Activated T-helper 2 cell treated with anti-CD3 and anti-CD28 coated beads, Interferon-gamma antibody, Interleukin-2, Interleukin-4, amounts not matched to agents 10 μg/mL and 5 μg/mL and 100 μg/mL, durations not matched to agents 14 hours and 24 hours and 36 hours (primary cell): ENCODE results near the gene RAB26. TPM values are rescaled to one million over a fixed set of nuclear protein-coding genes. Genes with fewer than 3 reads are reported as not detected.
"Not testable (repeated sequence)": the region's sequence is repeated elsewhere in the genome, so short reads cannot be mapped to it uniquely, and the experiment has no call there.

Experiments used
- DNase-seq: peaks from one replicate; pipeline ENCODE4 v3.0.0; 2021; ENCODE audit warnings: low spot score
- H3K27ac Mint-ChIP-seq: one replicate; pipeline ENCODE4 v1.8.0; 2021; ENCODE audit warnings: mixed read lengths
- H3K27me3 Mint-ChIP-seq: one replicate; pipeline ENCODE4 v1.8.0; 2021; ENCODE audit warnings: low read depth, mixed read lengths
- H3K36me3 Mint-ChIP-seq: one replicate; pipeline ENCODE4 v1.8.0; 2021; ENCODE audit warnings: low read depth, mixed read lengths
- H3K4me1 Mint-ChIP-seq: one replicate; pipeline ENCODE4 v1.8.0; 2021; ENCODE audit warnings: low read depth, mixed read lengths
- H3K4me3 Mint-ChIP-seq: one replicate; pipeline ENCODE4 v1.8.0; 2021; ENCODE audit warnings: low read depth, mild to moderate bottlenecking, moderate library complexity, mixed read lengths
- H3K9me3 Mint-ChIP-seq: one replicate; pipeline ENCODE4 v1.8.0; 2021; ENCODE audit warnings: mixed read lengths
- intact Hi-C: fragments of 100-400 bp; cut with micrococcal nuclease; formaldehyde crosslinking; loops from one replicate; pipeline ENCODE4 v1.15.1; 2023
- total RNA-seq: library from RNA; stranded (reverse); gene quantifications from 2 replicates; pipeline ENCODE4 v1.2.3, GENCODE V29; 2022

The RAB26 gene
- total RNA-seq, 1 donor from 2014 or later: 0.59 TPM

DNA sequence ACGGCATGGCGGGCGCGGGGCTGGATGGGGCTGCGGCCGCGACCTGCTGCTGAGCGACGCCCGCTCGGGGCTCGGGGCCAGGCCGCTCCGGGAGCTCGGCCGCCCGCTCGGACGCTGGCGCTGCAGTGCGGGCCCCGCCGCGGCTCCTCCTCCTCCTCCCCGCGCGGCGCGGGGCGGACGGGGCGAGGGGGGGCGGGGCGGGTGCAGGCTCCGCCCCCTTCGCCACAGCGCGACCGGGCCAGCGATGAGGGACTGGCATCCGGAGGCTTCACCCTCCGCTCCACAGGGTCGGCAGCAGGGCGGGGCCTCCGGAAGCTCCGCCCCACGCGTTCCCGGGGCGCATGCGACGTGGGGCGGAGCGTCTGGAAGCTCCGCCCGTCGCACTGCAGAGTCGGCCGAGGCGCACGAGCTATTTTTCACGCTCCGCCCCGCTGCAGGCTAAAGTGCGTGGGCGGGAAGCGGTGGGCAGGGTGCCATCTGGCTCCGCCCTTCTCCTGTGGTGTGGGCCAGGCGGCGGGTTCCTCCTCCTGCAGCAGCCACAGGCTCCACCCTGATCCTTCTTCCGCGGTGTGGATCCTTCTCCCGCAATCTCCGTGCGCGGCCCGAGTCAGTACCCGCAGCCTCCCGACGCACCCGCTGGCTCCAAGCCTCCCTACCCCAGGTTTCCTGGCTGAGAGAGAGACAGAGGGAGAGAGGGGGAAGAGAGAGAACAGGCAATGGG is 12.5 kb upstream of the RAB26 start, which contains the start of gene PKD1:
Gene PKD1, minus strand, starts transcription at position 129 of the 721 bp plus-strand sequence. CDS start 209 bp downstream, outside the sequence.
- H3K27me3 Mint-ChIP-seq, H3K4me1 Mint-ChIP-seq, H3K36me3 Mint-ChIP-seq, intact Hi-C loops, H3K9me3 Mint-ChIP-seq: not testable (repeated sequence)
- DNase-seq: peak; percentile 99
- Mint-ChIP-seq H3K27ac (peak within 1 kb of the TSS; percentile 80), H3K4me3 (peak within 1 kb of the TSS; percentile 85)

DNA sequence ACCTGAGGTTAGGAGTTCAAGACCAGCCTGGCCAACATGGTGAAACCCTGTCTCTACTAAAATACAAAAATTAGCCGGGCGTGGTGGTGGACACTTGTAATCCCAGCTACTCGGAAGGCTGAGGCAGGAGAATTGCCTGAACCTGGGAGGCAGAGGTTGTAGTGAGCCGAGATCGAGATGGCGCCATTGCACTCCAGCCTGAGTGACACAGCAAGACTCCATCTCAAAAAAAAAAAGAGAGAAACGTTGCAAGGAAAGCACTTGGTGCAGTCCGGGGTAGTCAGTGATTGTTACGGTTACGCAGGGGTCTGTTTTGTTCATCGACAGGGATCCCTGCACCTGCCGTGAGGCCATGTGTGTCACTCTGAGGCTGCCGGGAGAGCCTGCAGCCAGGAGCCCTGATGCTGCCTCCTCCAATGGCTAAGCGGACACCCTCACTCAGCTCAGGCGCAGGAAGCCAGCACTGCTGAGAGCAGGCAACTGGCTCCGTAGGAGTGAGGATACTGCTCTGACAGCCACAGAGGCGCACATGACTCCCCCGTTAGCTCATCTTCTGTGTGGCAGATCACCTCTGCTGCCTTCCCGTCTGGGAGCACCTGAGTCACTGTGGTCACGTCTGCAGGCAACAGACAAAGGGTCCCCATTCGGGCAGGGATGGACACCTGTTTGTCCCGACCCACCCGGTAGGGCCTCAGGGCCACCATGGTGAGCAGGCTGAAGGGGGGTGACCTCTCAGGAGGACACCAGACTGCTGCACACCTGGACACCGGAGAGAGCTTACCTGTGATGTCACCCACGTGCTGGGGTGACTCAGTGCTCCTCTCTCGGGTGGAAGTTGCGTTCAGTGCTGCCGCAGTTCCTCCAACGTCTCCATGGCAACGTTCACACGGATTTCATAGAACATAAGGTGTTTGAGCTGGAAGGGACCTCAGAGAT is 5.2 kb upstream of the RAB26 start:
- Mint-ChIP-seq H3K36me3 (no peaks in the 10 kb centered on the region), H3K27ac (no peak overlapping the region), H3K27me3 (peaks cover 3% of the 10 kb centered on the region), H3K4me3 (no peak overlapping the region), H3K4me1 (peaks cover 4% of the 10 kb centered on the region), H3K9me3 (no peaks in the 10 kb centered on the region)
- DNase-seq: no peak
- intact Hi-C loops: loop anchor here (5.0 kb wide), 2 partner anchors 201 to 281 kb away; partner anchors contain the start of gene MSRB1

DNA sequence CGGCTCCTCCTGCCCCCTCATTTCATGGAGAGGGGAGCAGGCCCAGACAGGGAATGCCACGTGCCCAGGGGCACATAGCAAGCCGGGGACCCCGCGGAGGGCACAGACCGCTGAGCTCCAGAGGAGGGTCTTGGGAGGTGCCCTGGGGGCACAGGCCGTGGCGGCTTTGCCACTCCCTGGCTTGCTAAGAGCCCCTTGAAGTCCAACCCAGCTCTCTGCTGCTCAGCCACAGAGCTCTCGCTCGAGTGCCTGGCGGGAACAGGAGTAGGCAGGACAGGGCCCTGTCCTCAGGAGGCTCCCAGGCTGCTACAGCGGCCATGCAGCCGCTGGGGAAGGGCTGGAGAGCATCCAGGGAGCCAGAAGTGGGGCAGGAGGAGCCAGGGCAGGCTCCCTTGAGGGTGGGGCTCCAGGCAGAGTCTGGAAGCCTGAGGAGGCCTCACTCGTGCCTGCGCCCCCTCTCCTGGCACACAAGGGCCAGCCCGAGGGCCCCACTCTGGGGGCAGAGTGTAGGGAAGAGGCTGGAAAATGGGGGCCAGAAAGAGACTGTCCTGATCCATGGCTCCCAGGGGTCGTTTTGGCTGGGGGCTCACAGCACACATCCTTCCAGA is 4.4 kb upstream of the RAB26 start:
- Mint-ChIP-seq H3K36me3 (no peaks in the 10 kb centered on the region), H3K9me3 (no peaks in the 10 kb centered on the region), H3K27me3 (peaks cover 3% of the 10 kb centered on the region), H3K4me3 (no peak overlapping the region), H3K4me1 (peaks cover 4% of the 10 kb centered on the region), H3K27ac (no peak overlapping the region)
- DNase-seq: no peak
- intact Hi-C loops: loop anchor here (5.0 kb wide), 2 partner anchors 202 to 282 kb away; partner anchors contain the start of gene MSRB1

GRCh38 chr16:2145843-2146242 is 2.6 kb upstream of the RAB26 start:
- Mint-ChIP-seq H3K27me3 (peaks cover 2% of the 10 kb centered on the region), H3K36me3 (peaks cover 6% of the 10 kb centered on the region), H3K4me1 (peaks cover 5% of the 10 kb centered on the region), H3K9me3 (no peaks in the 10 kb centered on the region), H3K4me3 (no peak overlapping the region), H3K27ac (no peak overlapping the region)
- DNase-seq: no peak
- intact Hi-C loops: no loop called here

- Mint-ChIP-seq H3K4me3 (no peak overlapping the region), H3K27ac (no peak overlapping the region), H3K9me3 (no peaks in the 10 kb centered on the region), H3K4me1 (peaks cover 10% of the 10 kb centered on the region), H3K36me3 (peaks cover 21% of the 10 kb centered on the region), H3K27me3 (peaks cover 2% of the 10 kb centered on the region)
- DNase-seq: no peak
- intact Hi-C loops: no loop called here
Observed at GRCh38 chr16:2147378-2147777, 1.0 kb upstream of the RAB26 start.

DNA sequence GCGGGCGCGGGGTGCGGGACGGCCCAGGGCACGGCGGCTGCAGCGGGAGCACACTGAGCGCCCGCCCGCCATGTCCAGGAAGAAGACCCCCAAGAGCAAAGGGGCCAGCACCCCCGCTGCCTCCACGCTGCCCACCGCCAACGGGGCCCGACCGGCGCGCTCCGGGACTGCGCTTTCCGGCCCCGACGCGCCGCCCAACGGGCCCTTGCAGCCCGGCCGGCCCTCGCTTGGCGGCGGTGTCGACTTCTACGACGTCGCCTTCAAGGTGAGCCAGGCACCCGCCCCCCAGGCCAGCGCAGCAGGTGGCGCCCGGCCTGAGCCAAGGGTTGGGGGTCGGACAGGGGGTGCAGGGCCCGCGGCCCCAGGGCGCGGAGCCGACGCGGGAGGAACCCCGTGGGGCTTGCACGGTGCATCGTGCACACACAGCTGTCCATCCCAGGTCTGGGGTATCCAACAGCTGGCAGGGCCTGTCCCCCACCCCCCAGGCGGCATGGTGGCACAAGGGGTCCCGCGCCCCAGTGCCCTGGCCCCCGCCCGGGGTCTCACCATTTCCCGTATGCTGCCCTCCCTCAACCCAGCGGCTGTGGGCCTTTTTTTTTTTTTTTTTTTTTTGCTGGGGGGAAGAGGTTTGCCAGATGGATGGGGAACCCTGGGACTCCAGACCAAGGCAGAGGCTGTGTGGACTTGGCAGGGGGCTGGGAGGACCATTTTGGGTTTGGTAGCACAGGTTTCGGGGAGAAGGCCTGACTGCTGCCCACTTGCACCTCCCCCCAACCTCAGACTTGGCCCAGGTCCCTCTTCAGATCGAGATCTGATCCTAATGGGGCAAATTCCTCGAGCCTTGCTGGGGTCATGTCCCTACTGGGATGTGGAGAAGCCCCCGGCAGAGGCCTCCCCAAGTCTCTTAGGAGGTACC is 547 bp downstream of the RAB26 start:
- H3K27ac Mint-ChIP-seq: no peak overlapping the region
- peaks cover 2% of the 10 kb centered on the region for H3K27me3 Mint-ChIP-seq
- H3K36me3 Mint-ChIP-seq: peaks cover 37% of the 10 kb centered on the region
- intact Hi-C loops: no loop called here
- no peak for DNase-seq
- H3K9me3 Mint-ChIP-seq: no peaks in the 10 kb centered on the region
- peak overlapping the region; percentile 67 for H3K4me3 Mint-ChIP-seq
- H3K4me1 Mint-ChIP-seq: peaks cover 10% of the 10 kb centered on the region

- Mint-ChIP-seq H3K27ac (no peak overlapping the region), H3K4me1 (peaks cover 10% of the 10 kb centered on the region), H3K36me3 (peaks cover 46% of the 10 kb centered on the region), H3K9me3 (no peaks in the 10 kb centered on the region), H3K4me3 (peak overlapping the region; percentile 67), H3K27me3 (peaks cover 2% of the 10 kb centered on the region)
- intact Hi-C loops: loop anchor here (10.0 kb wide), 1 partner anchor 365 kb away; the partner anchor contains the start of gene ATP6V0C
- no peak for DNase-seq
Observed at GRCh38 chr16:2149630-2150417, 1.4 kb downstream of the RAB26 start.

DNA sequence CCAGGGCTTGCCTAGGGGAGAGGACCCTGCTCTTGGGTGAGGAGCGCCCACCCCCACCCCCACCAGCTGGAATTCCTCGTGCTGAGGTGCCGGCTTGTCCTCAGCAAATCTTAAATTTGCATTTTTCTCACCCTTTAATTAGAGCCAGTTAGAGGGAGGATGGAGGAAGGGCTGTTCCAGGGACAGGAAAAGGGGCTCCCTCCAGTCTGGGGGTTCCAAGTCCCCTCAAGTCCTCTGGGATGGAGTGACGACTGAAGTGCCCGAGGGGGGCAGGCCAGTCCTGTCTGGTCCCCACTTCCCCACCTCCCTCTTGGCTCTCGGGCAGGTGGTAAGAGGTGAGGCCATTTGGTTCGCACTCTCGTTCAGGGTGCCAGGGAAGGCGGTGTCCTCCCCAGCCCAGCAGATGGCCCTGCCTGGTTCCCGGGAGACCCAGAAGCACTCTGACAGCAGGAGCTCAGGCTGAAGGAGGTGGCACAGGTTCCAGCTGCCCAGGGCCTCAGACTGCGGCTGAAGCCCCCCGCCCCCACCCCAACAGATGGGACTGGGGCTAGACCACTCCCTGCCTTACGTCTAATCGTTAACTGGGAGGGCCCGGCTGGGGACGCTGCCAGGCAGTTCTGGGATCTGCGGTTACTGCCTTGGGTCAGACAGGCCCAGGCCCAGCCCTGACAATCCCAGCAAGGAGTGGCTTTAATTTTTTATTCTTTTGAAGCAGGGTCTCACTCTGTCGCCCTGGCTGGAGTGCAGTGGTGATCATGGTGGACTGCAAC is 2.2 kb downstream of the RAB26 start:
- Mint-ChIP-seq H3K4me1 (peaks cover 10% of the 10 kb centered on the region), H3K9me3 (no peaks in the 10 kb centered on the region), H3K36me3 (peaks cover 53% of the 10 kb centered on the region), H3K27ac (no peak overlapping the region), H3K4me3 (peak overlapping the region; percentile 64), H3K27me3 (peaks cover 2% of the 10 kb centered on the region)
- intact Hi-C loops: loop anchor here (10.0 kb wide), 1 partner anchor 364 kb away; the partner anchor contains the start of gene ATP6V0C
- no peak for DNase-seq

- H3K4me1 Mint-ChIP-seq: peaks cover 14% of the 10 kb centered on the region
- H3K36me3 Mint-ChIP-seq: peaks cover 53% of the 10 kb centered on the region
- H3K9me3 Mint-ChIP-seq: no peaks in the 10 kb centered on the region
- intact Hi-C loops: loop anchor here (10.0 kb wide), 1 partner anchor 363 kb away; the partner anchor contains the start of gene ATP6V0C
- DNase-seq: no peak
- H3K4me3 Mint-ChIP-seq: peak overlapping the region; percentile 64
- H3K27ac Mint-ChIP-seq: peak overlapping the region; percentile 35
- peaks cover 2% of the 10 kb centered on the region for H3K27me3 Mint-ChIP-seq
Observed at GRCh38 chr16:2151188-2152091, 3.0 kb downstream of the RAB26 start.
